Thyroid gland (tissue), 4 donors: ENCODE results near the gene PREX1. TPM values are rescaled to one million over a fixed set of nuclear protein-coding genes. Genes with fewer than 3 reads are reported as not detected.

Experiments used
- DNase-seq, 2 donors: peaks; one replicate each; pipeline ENCODE4 v3.0.0-alpha.2; 2019
- H3K27ac ChIP-seq, 3 donors: fragments of 200-600 bp; sonication (generic); 1 replicate in 2 of 3; 2 replicates in 1 of 3; pipeline ENCODE4 v1.5.1; 2016 to 2019; ENCODE audit warnings: mild to moderate bottlenecking in 1 of 3, moderate library complexity in 1 of 3
- H3K27me3 ChIP-seq: fragments of 200-600 bp; sonication (generic); one replicate; pipeline ENCODE4 v1.5.1; 2019
- H3K36me3 ChIP-seq, 2 donors: fragments of 200-600 bp; sonication (generic); one replicate each; pipeline ENCODE4 v1.5.1; 2016 to 2019
- H3K4me1 ChIP-seq, 2 donors: fragments of 200-600 bp; sonication (generic); one replicate each; pipeline ENCODE4 v1.5.1; 2017 to 2019
- H3K4me3 ChIP-seq, 3 donors: fragments of 200-600 bp; sonication (generic); replicated peaks in 1 of 3; 1 replicate in 2 of 3; 2 replicates in 1 of 3; pipeline ENCODE4 v1.5.1; 2016; ENCODE audit warnings: mild to moderate bottlenecking in 1 of 3
- H3K9me3 ChIP-seq: fragments of 200-600 bp; sonication (generic); one replicate; pipeline ENCODE4 v1.5.1; 2017
- CTCF ChIP-seq, 6 experiments: fragments of 200-600 bp in 3 of 6; fragments of 450-650 bp in 3 of 6; sonication (generic) in 3 of 6; IDR thresholded peaks; one replicate each; pipeline ENCODE4 v1.5.1; 2016 to 2019; ENCODE audit warnings: antibody characterized with exemption in 6 of 6, mild to moderate bottlenecking in 2 of 6, inconsistent platforms in 1 of 6, moderate library complexity in 1 of 6
- POLR2A ChIP-seq, 2 donors: fragments of 450-650 bp; IDR thresholded peaks; one replicate each; pipeline ENCODE4 v1.6.1; 2017; ENCODE audit warnings: antibody characterized with exemption in 2 of 2, mild to moderate bottlenecking in 2 of 2, moderate library complexity in 1 of 2
- WGBS, 2 donors: methylation state at CpG; one replicate each; pipeline ENCODE4 v1.1.5; 2017; 5-methylcytosine and 5-hydroxymethylcytosine counted together
- intact Hi-C: fragments of 100-400 bp; cut with DNase I; formaldehyde crosslinking; loops from one replicate; pipeline ENCODE4 v1.15.1; 2023
- total RNA-seq, 4 donors: library from RNA; depleted of rRNA; stranded (reverse); fragments of >200 nt; gene quantifications; one replicate each; pipeline ENCODE4 v1.2.3, GENCODE V29; 2016

Gene PREX1
- total RNA-seq, 4 donors from 2014 or later, result 10.2 to 42.7 (median 18.7) TPM

GRCh38 chr20:48702455-48702913 lies 125.3 kb downstream of the PREX1 start:
- no peaks in the 10 kb centered on the region for H3K9me3 ChIP-seq
- intact Hi-C loops, result no loop called here
- H3K27me3 ChIP-seq, result no peaks in the 10 kb centered on the region
- H3K27ac ChIP-seq, result no peak overlapping the region
- DNase-seq, result no peak
- H3K4me3 ChIP-seq, result no peak overlapping the region
- 81 to 89% methylated on average over 7 to 8 of the region's 8 CpGs for WGBS, 2 donors
- H3K36me3 ChIP-seq, result no peaks in the 10 kb centered on the region
- H3K4me1 ChIP-seq, result peaks cover 23 to 35% of the 10 kb centered on the region in 2 donors
- no peak for TF ChIP-seq CTCF (IDR thresholded peaks at IDR 0.05)
- no peak for TF ChIP-seq POLR2A (IDR thresholded peaks at IDR 0.05)

GRCh38 chr20:48701702-48702101 lies 126.1 kb downstream of the PREX1 start:
- H3K4me3 ChIP-seq, result no peak overlapping the region
- TF ChIP-seq CTCF (IDR thresholded peaks at IDR 0.05) (no peak), POLR2A (IDR thresholded peaks at IDR 0.05) (no peak)
- intact Hi-C loops, result no loop called here
- peaks cover 24 to 37% of the 10 kb centered on the region in 2 donors for H3K4me1 ChIP-seq
- WGBS, 2 donors, result 95 to 96% methylated on average over 7 of the region's 7 CpGs
- H3K27me3 ChIP-seq, result no peaks in the 10 kb centered on the region
- no peaks in the 10 kb centered on the region for H3K36me3 ChIP-seq
- H3K9me3 ChIP-seq, result no peaks in the 10 kb centered on the region
- no peak for DNase-seq
- no peak overlapping the region for H3K27ac ChIP-seq

- no peaks in the 10 kb centered on the region for H3K36me3 ChIP-seq
- H3K27me3 ChIP-seq, result no peaks in the 10 kb centered on the region
- 84 to 86% methylated on average over 13 of the region's 13 CpGs for WGBS, 2 donors
- no peaks in the 10 kb centered on the region for H3K9me3 ChIP-seq
- H3K27ac ChIP-seq, result peak overlapping the region; percentile 71 to 83 (median 82)
- no peak for DNase-seq
- TF ChIP-seq CTCF (IDR thresholded peaks at IDR 0.05) (no peak), POLR2A (IDR thresholded peaks at IDR 0.05) (no peak)
- H3K4me3 ChIP-seq, result no peak overlapping the region
- peaks cover 20 to 29% of the 10 kb centered on the region in 2 donors for H3K4me1 ChIP-seq
- intact Hi-C loops, result no loop called here
Measured at GRCh38 chr20:48698507-48699267, 129.1 kb downstream of the PREX1 start.

DNA sequence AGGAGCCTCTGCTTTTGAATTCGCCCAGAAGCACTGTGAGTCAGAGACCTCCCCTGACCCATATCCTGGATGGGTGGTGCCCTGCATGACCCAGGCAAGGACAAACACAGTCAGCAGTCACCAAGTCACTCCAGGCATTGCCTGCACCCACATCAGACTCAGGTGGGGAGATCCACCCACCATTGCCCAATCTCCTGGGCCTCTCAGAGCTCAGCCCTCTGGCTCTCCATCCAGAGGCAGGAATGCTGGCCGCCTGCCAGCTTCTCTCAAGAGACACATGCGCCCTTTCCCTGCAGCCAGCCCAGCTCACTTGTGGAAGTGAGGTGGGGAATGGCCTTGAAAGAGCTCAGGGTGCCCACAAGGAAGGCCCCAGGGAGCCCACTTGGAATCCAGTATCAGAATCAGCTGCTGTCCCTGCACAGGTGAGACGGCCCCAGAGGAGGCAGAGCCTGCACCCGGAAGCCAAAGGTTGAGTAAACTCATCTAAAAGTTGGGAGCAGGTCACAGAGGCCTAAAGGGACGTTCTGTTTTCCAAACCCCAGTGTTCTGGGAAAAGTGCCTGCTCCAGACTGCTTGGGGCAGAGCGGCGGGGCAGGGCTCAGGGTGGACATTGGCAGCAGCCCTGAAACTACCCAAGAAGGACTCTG lies 129.8 kb downstream of the PREX1 start:
- TF ChIP-seq POLR2A (IDR thresholded peaks at IDR 0.05), result no peak
- TF ChIP-seq CTCF (IDR thresholded peaks at IDR 0.05), result no peak
- peak; percentile 99 for DNase-seq
- no peaks in the 10 kb centered on the region for H3K36me3 ChIP-seq
- intact Hi-C loops, result no loop called here
- no peak overlapping the region for H3K4me3 ChIP-seq
- H3K27ac ChIP-seq, result peak overlapping the region; percentile 71 to 83 (median 82)
- peaks cover 12 to 22% of the 10 kb centered on the region in 2 donors for H3K4me1 ChIP-seq
- 19 to 31% methylated on average over 6 to 7 of the region's 8 CpGs for WGBS, 2 donors
- no peaks in the 10 kb centered on the region for H3K27me3 ChIP-seq
- H3K9me3 ChIP-seq, result no peaks in the 10 kb centered on the region

GRCh38 chr20:48696671-48697070 lies 131.1 kb downstream of the PREX1 start:
- H3K27me3 ChIP-seq, result no peaks in the 10 kb centered on the region
- H3K4me3 ChIP-seq, result no peak overlapping the region
- no peak for DNase-seq
- WGBS, 2 donors, result 94 to 96% methylated on average over 4 of the region's 4 CpGs
- peaks cover 12 to 15% of the 10 kb centered on the region in 2 donors for H3K4me1 ChIP-seq
- no peaks in the 10 kb centered on the region for H3K9me3 ChIP-seq
- intact Hi-C loops, result no loop called here
- H3K27ac ChIP-seq, result no peak overlapping the region
- no peaks in the 10 kb centered on the region for H3K36me3 ChIP-seq
- TF ChIP-seq CTCF (IDR thresholded peaks at IDR 0.05), result no peak
- TF ChIP-seq POLR2A (IDR thresholded peaks at IDR 0.05), result no peak
